Muscle layer of colon (tissue), 2 donors: ENCODE results near the gene SNIP1.

ENCODE experiments used
- H3K27ac ChIP-seq: one replicate; pipeline ENCODE4 v1.7.0; 2013; ENCODE audit warnings: low read depth, mild to moderate bottlenecking, low read length, moderate library complexity
- H3K27me3 ChIP-seq, 2 donors: one replicate each; pipeline ENCODE4 v1.7.0; 2013; ENCODE audit warnings: low read length in 2 of 2, mild to moderate bottlenecking in 2 of 2; ENCODE audit not compliant: insufficient read depth in 2 of 2, control insufficient read depth in 1 of 2
- H3K36me3 ChIP-seq: one replicate; pipeline ENCODE4 v1.7.0; 2013; ENCODE audit warnings: mild to moderate bottlenecking, low read length; ENCODE audit not compliant: insufficient read depth
- H3K4me1 ChIP-seq: one replicate; pipeline ENCODE4 v1.7.0; 2013; ENCODE audit warnings: mild to moderate bottlenecking, low read length; ENCODE audit not compliant: insufficient read depth
- H3K4me3 ChIP-seq, 2 donors: one replicate each; pipeline ENCODE4 v1.7.0; 2013; ENCODE audit warnings: low read length in 2 of 2, low read depth in 1 of 2, mild to moderate bottlenecking in 1 of 2, moderate library complexity in 1 of 2
- H3K9ac ChIP-seq: one replicate; pipeline ENCODE4 v1.7.0; 2013; ENCODE audit warnings: low read length
- H3K9me3 ChIP-seq: one replicate; pipeline ENCODE4 v1.7.0; 2013; ENCODE audit warnings: mild to moderate bottlenecking, low read length
- donor health status: abdominal sarcoma.
- donor health status: Adenocarcinoma of cecum.

SNIP1 gene

DNA sequence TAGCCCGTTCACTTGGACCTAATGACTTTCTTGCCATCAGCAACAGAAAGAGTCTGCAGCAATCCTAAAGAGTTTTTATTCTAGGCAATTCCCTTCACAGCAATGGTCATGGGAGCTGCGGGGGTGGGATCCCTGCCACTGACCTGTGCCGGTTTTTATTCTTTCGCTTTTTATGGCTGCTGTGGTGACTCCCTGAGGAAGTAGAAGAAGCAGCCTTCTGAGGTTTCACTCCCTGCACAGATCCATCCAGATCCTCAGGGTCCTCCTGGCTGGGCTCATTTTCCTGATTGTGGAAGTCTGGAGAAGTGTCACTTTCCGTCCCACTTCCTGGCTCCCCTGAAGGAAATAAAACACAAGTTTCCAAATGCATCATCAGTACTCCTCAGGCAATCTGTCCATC is 52.4 kb downstream of the SNIP1 start:
- H3K4me3 ChIP-seq = no peak overlapping the region
- no peak overlapping the region for H3K9ac ChIP-seq
- H3K9me3 ChIP-seq = no peaks in the 10 kb centered on the region
- H3K4me1 ChIP-seq = peaks cover 20% of the 10 kb centered on the region
- no peak overlapping the region for H3K27ac ChIP-seq
- H3K36me3 ChIP-seq = peaks cover 33% of the 10 kb centered on the region
- no peaks in the 10 kb centered on the region for H3K27me3 ChIP-seq

DNA sequence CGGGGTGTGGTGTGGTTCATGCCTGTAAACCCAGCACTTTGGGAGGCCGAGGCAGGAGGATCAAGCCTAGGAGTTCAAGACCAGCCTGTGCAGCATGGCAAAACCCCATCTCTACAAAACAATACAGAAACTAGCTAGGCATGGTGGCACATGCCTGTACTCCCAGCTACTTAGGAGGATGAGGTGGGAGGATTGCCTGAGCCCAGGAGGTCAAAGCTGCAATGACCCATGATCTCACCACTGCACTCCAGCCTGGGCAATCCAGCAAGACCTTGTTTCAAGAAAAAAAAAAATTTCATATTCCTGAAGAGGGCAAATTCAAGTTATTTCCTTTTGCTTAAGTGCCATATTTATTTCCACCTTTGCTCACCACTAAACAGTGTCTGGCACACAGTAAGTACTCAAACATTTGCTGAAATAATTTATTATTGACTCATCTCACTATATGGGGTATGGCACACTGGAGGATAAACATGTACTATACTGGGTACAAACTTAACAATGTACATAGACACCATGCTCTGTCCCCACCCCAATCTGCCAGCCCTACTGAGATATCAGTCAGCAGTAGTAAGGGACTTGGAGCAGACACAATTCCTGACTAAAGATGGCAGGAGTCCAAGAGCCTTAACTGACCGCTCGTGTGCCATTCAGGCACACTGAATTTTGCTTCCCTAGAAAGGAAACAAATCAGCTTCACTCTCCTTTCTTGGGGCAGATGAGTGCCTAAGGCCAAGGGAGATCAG is 55.0 kb downstream of the SNIP1 start:
- Histone ChIP-seq H3K27ac (peak overlapping the region; percentile 57), H3K9me3 (no peaks in the 10 kb centered on the region), H3K4me3 (no peak overlapping the region), H3K27me3 (no peaks in the 10 kb centered on the region), H3K36me3 (peaks cover 37% of the 10 kb centered on the region), H3K4me1 (peaks cover 20% of the 10 kb centered on the region), H3K9ac (no peak overlapping the region)

DNA sequence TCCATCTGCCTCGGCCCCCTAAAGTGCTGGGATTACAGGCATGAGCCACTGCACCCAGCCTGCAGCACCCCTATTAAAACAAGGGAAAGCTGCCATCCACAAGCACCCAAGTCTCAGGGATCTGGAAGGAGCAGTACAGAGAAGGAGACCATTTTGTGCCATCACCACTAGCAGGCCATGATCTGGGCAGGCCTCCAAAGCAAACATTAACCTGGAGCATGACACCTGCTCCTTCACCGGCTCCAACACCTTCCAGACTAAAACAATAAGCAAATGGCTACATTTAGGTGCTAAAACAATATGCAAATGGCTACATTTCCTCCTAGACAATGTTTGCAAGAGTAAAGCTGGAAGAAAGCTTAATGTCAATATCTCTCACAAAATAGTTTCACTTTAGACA is 56.3 kb downstream of the SNIP1 start:
- Histone ChIP-seq H3K9ac (no peak overlapping the region), H3K4me3 (no peak overlapping the region), H3K36me3 (peaks cover 33% of the 10 kb centered on the region), H3K27ac (no peak overlapping the region), H3K27me3 (no peaks in the 10 kb centered on the region), H3K9me3 (no peaks in the 10 kb centered on the region), H3K4me1 (peaks cover 20% of the 10 kb centered on the region)

DNA sequence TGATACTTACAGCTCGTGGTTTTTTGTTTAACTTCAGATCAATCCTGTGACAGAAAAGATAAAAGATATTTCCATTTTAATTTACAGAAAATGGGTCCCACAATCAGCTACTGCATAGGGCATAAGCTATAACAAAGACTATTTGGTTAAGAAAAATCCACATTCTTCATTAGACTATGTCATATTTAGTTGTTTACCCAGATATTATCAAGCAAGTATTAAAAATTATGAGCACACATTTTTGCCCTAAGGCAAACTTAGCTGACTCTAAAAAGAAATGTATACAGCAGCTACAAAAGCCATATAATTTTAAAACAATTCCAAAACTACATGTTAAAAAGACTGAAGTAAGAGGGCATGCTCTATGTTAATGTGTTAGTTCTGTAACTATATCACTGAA is 58.2 kb downstream of the SNIP1 start:
- peaks cover 29% of the 10 kb centered on the region for H3K36me3 ChIP-seq
- no peaks in the 10 kb centered on the region for H3K9me3 ChIP-seq
- no peak overlapping the region for H3K9ac ChIP-seq
- no peak overlapping the region for H3K27ac ChIP-seq
- no peak overlapping the region for H3K4me3 ChIP-seq
- peaks cover 20% of the 10 kb centered on the region for H3K4me1 ChIP-seq
- H3K27me3 ChIP-seq = no peaks in the 10 kb centered on the region

DNA sequence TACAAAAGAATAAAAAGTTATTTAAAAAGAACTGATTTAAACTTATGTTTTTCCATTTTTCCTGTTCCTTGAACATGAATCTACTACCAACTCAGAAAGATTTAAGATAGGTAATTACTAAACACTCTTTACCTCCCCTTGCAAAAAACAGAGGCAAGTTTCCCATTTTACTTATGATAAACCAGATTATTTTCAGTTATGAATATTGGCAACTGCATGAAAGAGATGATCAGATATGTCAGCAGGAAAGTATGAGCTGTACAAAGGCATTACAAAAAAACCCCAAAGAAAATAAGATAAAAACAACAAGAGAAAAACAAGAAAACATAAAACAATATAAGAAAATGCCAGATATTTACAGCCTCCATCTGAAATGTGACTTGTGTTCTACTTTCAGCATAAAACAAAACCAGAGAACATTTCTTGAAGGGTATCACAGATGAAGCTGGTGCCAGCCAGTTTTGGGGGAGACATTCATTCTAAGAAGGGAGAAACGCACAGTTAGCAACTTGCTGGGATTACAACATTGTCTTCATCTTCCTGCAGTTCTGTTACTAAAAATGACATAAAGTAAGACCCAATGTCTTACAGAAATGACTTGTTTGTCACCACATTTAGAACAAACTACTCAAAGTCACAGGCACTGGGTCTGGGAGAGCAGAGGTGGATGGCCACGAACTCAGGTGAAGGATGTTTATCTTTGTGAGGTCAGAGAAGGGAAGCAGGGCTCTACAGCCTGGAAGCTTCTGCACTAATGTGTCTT is 60.6 kb downstream of the SNIP1 start:
- Histone ChIP-seq H3K4me1 (no peaks in the 10 kb centered on the region), H3K27me3 (no peaks in the 10 kb centered on the region), H3K9ac (no peak overlapping the region), H3K4me3 (no peak overlapping the region), H3K9me3 (no peaks in the 10 kb centered on the region), H3K36me3 (peaks cover 40% of the 10 kb centered on the region), H3K27ac (no peak overlapping the region)

DNA sequence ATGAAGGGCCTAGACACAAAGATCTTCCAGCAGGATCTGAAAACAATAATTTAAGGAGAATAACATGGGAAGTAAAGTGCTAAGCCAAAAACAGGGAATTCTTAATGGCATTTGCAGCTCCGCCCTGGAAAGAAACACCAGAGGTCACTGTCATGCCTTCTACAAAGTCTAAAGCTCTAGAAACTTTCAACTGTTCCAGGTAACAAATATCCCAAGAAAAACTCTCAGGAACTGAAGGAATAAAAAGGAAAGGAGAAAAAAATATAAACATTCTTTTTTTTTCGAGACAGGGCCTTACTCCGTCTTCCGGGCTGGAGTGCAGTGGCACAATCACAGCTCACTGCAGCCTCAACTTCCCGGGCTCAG is 66.5 kb downstream of the SNIP1 start:
- Histone ChIP-seq H3K4me3 (no peak overlapping the region), H3K27me3 (no peaks in the 10 kb centered on the region), H3K4me1 (peaks cover 33% of the 10 kb centered on the region), H3K36me3 (peaks cover 42% of the 10 kb centered on the region), H3K9ac (no peak overlapping the region), H3K27ac (no peak overlapping the region), H3K9me3 (no peaks in the 10 kb centered on the region)

DNA sequence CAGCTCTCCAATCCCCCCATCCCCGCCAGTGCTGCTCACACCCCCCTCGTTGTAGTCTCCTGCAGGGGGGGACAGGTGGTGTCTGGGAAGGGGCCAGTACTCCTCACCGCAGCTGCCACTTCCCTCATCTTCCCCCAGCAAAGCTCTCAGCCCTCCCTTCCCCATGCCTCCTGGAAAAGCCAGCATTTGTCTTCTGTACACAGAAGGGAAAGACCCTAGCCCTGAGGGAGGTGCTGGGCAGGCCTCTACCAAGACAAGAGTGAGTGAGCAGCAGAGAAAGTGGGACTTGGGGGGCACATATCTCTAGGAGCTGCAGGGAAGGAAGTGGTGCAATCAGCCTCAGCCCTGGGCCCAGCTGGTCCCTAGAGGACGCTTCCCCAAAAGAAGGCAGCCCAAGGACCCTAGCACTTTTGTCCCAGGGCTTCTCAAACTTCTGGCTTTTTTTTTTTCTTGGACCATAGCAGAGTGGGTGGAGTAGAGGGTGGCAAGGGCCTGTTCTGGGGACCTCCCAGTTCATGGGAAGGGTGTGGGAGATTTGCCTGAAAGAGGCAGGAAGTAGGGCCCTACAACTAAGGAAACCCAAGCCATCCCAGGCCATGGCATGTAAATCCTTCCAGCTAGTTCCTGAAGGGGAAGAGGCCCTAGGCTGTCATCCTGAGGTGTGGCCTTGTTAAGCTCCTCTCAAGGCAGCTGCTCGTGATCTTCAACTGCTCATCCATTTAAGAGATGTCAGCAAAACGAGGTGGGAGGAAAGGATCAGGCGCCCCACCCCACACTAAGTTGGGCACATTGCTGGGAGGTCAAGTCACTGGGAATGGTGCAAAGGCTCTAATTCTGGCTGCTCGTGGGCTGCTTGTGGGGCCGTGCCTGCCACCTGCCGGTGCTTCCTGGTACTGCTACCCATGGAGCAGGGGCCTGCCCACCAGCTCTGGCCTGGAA is 67.1 kb downstream of the SNIP1 start:
- Histone ChIP-seq H3K4me3 (peak overlapping the region in 1 of 2 donors; percentile 20), H3K9ac (peak overlapping the region; percentile 51), H3K4me1 (peaks cover 33% of the 10 kb centered on the region), H3K27ac (no peak overlapping the region), H3K9me3 (no peaks in the 10 kb centered on the region), H3K27me3 (no peaks in the 10 kb centered on the region), H3K36me3 (peaks cover 47% of the 10 kb centered on the region)

DNA sequence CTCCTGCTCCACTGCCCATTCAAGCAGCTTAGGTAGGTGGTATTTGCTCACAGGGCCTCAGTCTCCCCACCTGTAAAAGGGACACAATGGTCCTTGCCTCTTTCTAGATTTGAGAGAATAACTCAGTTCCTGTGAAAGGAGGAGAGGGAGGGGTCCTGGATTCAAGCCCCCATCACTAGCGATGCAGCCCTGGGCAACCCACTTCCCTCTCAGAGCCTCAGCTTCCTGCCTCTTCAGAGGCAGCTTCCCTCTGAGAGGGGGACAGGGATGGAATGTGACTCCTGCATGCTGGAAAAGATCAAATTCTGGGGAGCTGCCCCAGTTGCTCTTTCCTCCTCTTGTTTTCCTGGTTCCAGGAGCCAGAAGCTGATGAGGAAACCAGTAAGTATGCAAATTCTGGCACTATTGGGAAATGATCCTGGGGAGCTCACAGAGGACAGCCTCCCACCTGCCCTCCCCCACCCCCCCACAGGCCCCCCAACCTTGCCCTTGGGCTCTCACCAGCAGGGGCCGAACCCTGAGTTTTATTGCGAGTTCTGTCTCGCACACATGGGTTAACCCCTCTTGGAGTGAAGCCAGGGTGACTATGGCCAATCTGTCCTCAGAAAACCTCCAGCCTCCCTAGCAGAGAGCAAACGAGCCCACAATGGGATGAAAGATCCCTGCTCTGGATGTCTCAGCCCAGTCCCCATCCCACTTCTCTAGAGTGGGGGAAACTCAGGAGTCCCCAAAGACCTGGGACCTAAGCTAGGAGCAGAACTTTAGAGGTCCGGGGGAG is 68.0 kb downstream of the SNIP1 start:
- Histone ChIP-seq H3K9ac (peak overlapping the region; percentile 51), H3K9me3 (no peaks in the 10 kb centered on the region), H3K36me3 (peaks cover 53% of the 10 kb centered on the region), H3K27ac (no peak overlapping the region), H3K4me3 (peak overlapping the region in 1 of 2 donors; percentile 20), H3K27me3 (no peaks in the 10 kb centered on the region), H3K4me1 (peaks cover 33% of the 10 kb centered on the region)
